Adipose tissue (tissue), 3 donors: ENCODE results near the gene FOXK1. TPM values are rescaled to one million over a fixed set of nuclear protein-coding genes. Genes with fewer than 3 reads are reported as not detected.
A peak's percentile ranks its signal among the peaks of the same experiment; 100 is the strongest.

ENCODE experiments used
- H3K27ac ChIP-seq: one replicate; pipeline ENCODE4 v1.5.1; 2013; ENCODE audit warnings: low read depth, low read length
- WGBS, 3 donors: extraction: QIAGEN DNeasy Blood & Tissue Kit; methylation state at CpG; one replicate each; pipeline ENCODE4 v1.1.7; 2013; 5-methylcytosine and 5-hydroxymethylcytosine counted together
- polyA plus RNA-seq, 3 donors: library from polyadenylated mRNA; stranded (reverse); fragments of 200-250 nt; gene quantifications; one replicate each; pipeline ENCODE4 v1.2.3, GENCODE V29; 2013
- donor health status: healthy with polysubstance abuse.
- donor health status: Bipolar disorder and iron deficiency.
- donor health status: healthy.

The FOXK1 gene
- polyA plus RNA-seq, 3 donors, result 4.7 to 9.1 (median 7.8) TPM

GRCh38 chr7:4730276-4730675, 48.2 kb downstream of the FOXK1 start:
- WGBS, 3 donors, result 83 to 84% (median 84%) methylated on average over 19 of the region's 19 CpGs
- no peak overlapping the region for H3K27ac ChIP-seq

DNA sequence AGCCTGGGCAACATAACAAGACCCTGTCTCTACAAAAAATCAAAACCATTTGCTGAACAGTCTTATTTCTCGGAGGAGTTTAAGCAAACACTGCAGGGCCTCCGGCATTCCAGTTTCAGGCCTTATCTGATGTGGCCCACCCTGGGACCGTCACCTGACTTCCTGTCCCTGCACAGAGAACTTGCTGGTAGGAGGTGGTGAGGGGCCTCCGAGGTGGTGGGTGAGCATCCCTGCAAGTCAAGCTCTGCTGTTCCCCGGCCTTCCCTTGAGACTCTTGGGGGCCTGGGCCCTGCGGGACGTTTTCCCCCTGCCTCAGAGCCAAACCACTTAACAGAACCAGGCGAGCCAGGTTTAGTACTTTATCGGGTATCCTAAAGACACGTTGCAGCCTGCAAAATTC, 48.9 kb downstream of the FOXK1 start:
- H3K27ac ChIP-seq, result no peak overlapping the region
- 69 to 76% (median 75%) methylated on average over 10 of the region's 10 CpGs for WGBS, 3 donors

- WGBS, 3 donors, result 93 to 96% (median 95%) methylated on average over 16 of the region's 16 CpGs
- H3K27ac ChIP-seq, result no peak overlapping the region
These were observed 49.7 kb downstream of the FOXK1 start for GRCh38 chr7:4731803-4732202.

DNA sequence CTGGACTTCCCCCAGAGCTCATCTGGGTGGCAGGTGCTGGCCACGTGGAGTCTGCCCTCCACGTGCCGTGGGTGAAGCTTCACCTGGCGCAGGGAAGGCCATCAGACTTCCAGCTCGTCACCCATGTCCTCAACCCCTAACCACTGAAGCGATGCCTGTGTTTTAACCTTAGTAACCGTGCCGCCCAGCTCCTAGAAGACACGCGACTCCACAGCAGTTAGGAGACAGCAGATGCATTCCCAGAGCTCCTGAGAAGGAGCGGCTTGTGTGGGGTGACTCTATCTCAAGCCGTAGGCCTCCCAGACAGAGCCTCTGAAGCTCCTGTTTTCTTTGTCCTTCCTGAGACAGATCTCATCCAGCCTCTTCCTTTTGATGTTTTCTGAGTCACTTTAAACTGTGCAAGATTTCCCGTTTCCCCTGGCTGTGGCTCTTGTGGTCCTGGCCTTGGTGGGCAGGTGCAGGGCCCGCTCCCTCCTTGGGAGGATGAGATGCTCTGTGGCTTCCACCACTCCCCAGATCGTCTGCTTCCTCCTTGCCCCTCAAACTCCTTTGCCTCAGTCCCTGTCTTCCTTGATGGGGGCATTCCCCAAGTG, 51.9 kb downstream of the FOXK1 start:
- whole genome bisulfite sequencing, 3 donors, result 66 to 82% (median 78%) methylated on average over 15 of the region's 15 CpGs
- H3K27ac ChIP-seq, result no peak overlapping the region

GRCh38 chr7:4734587-4735345, 52.7 kb downstream of the FOXK1 start:
- WGBS, 3 donors, result 87 to 94% (median 88%) methylated on average over 23 of the region's 23 CpGs
- H3K27ac ChIP-seq, result no peak overlapping the region

- WGBS, 3 donors, result 93 to 95% (median 94%) methylated on average over 15 of the region's 15 CpGs
- H3K27ac ChIP-seq, result no peak overlapping the region
These were observed 55.2 kb downstream of the FOXK1 start for GRCh38 chr7:4737300-4737699.

- 22 to 29% (median 27%) methylated on average over 23 of the region's 23 CpGs for WGBS, 3 donors
- peak overlapping the region; percentile 9 for H3K27ac ChIP-seq
These were observed 56.8 kb downstream of the FOXK1 start for GRCh38 chr7:4738711-4739527.

DNA sequence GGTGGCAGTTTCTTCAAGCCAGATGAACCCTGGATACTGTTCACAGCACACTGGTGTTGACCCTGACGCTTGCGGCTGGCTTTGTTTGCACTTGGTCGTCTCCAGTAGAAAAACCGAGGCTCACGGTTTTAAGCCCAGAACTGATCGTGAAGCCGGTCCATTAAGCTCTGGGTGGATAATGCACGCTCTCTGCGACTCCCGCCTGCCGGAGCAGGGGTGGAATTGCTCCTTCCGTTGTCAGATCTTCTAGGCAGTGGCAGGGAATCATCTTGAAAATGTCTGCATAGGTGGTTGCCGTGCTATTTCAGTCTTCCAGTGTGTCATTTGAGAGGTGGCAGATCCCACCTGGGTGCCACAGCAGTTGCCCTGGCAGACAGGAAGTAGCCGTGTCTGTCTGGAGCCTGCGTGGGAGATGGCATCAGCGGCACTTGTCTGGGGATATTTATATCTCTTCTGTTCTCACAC, 57.5 kb downstream of the FOXK1 start:
- WGBS, 3 donors, result 27 to 39% (median 35%) methylated on average over 16 of the region's 16 CpGs
- H3K27ac ChIP-seq, result no peak overlapping the region

GRCh38 chr7:4740796-4741195, 58.7 kb downstream of the FOXK1 start:
- 90 to 98% (median 93%) methylated on average over 21 to 22 of the region's 22 CpGs for WGBS, 3 donors
- H3K27ac ChIP-seq, result no peak overlapping the region

- no peak overlapping the region for H3K27ac ChIP-seq
- 92 to 93% (median 93%) methylated on average over 23 of the region's 23 CpGs for WGBS, 3 donors
These were observed 60.0 kb downstream of the FOXK1 start for GRCh38 chr7:4742051-4742573.

DNA sequence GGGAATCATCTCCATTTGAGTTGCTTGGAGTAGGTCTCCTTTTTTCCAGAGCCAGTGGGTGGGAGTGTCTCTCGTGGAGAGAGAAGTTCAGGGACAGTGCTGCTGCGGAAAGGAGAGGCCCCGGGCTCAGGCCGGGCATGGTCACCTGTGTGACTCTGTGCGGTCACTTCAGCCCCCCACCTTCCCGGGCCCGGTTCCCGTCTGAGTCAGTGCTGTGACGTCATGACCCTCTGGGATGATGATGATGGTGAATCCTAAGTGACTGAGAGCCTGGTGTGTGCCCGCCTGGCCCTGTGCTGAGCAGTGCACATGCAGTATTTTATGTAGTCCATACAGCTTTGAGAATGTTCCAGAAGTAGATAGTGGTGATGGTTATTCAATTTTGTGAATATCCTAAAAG, 60.8 kb downstream of the FOXK1 start:
- no peak overlapping the region for H3K27ac ChIP-seq
- WGBS, 3 donors, result 88 to 94% (median 89%) methylated on average over 10 of the region's 10 CpGs

GRCh38 chr7:4744391-4745264, 62.5 kb downstream of the FOXK1 start:
- no peak overlapping the region for H3K27ac ChIP-seq
- 14 to 18% (median 16%) methylated on average over 31 of the region's 31 CpGs for whole genome bisulfite sequencing, 3 donors

DNA sequence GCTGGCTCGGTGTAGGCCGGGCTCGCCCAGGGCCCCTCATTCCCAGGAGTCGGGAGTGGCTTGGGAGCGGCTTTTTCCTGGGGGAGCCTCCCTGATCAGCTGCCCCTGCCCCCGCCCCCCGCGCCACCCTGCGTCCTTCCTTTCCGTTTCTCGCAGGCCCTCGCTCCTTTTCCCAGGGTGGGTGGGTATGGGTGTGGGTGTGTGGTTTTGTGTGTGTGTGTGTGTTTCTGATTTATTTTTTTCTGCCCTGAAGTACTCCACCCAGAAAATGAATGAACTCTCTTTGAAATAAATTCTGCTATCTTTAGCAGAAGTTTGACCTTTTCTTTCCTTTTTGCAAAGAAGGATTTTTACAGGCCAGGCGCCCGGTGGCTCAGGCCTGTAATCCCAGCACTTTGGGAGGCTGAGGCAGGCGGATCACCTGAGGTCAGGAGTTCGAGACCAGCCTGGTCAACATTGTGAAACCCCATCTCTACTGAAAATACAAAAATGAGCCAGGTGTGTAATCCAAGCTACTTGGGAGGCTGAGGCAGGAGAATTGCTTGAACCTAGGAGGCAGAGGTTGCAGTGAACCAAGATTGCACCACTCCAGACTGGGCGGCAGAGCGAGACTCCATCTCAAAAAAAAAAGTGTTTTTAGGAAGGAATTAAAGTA, 63.3 kb downstream of the FOXK1 start:
- 7 to 13% (median 8%) methylated on average over 18 of the region's 18 CpGs for WGBS, 3 donors
- H3K27ac ChIP-seq, result no peak overlapping the region

GRCh38 chr7:4745971-4746919, 64.2 kb downstream of the FOXK1 start:
- 44 to 53% (median 47%) methylated on average over 12 of the region's 12 CpGs for WGBS, 3 donors
- H3K27ac ChIP-seq, result no peak overlapping the region

- no peak overlapping the region for H3K27ac ChIP-seq
- WGBS, 3 donors, result 67 to 91% (median 76%) methylated on average over 22 of the region's 22 CpGs
These were observed 64.9 kb downstream of the FOXK1 start for GRCh38 chr7:4747013-4747412.

DNA sequence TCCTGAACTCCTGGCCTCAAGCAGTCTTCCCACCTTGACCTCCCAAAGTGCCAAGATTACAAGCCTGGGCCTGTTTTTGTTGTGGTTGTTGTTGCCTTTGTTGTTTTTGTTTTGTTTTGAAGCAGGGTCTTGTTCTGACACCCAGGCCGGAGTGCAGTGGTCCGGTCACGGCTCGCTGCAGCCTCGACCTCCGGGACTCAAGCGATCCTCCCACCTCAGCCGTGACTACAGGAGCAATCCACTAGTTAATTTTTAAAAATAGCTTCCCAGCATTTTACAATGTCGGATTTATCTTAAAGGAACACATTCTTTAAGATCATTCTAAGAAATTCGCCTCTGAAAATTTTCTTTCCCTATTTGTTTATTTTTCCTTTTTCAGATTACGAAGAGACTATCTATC, 65.7 kb downstream of the FOXK1 start:
- H3K27ac ChIP-seq, result no peak overlapping the region
- WGBS, 3 donors, result 69 to 77% (median 74%) methylated on average over 11 of the region's 11 CpGs
